ENCODE measurements around the gene MMADHC.

The MMADHC gene

DNA sequence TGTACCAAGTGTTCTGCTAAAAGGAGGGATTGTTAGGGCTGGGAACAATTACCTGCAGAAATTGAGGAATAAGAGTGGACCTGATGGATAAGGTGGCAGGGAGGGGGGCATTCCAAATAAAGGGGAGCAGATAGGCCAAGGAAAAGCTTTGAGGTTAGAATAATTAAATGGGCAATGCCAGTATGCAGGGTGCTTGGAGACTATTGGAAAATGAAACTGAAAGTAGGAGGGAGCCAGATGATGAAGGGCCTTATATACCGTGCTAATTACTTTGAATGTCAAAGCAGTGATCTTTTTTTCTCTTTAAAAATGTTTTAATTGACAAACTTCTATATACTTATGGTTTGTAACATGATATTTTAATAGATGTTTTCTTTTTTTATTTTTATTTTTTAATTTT is 42.9 kb downstream of the MMADHC start:
- DNase-seq: no peak

DNA sequence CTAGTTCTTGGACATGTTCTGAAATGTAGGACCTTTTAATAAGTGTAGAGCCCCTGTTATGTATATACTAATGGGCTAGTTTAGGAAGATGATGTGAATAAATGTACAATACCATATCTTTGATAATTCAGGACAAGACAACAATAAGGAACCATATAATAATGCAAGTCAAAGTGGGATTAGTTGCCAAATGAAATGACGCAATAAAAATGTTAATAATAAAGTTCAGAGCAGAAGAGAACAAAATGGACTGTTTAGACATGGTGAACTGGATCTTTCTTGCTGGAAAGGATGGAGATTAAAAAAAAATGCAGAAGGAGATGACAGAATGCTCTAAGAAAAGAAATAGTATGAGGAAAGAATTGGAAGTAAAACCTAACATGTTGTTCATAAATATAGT is 43.7 kb downstream of the MMADHC start:
- DNase-seq: no peak

DNA sequence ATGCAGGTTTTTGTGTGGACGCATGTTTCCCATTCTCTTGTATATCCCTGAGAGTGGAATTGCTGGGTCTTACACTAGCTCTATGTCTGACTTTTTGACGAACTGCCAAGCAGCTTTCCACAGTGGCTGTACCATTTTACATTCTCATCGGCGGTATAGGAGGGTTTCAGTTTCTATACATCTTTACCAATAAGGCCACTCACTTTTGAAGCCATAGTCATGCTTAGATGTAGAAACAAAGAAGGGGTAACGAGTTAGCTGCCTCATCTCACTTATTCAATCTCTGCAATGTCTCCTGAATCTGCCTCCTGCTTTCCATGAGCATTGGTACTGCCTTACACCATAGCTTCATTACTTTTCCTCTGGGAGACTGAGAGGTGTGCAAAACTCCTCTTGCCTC is 47.4 kb downstream of the MMADHC start:
- DNase-seq: no peak

DNA sequence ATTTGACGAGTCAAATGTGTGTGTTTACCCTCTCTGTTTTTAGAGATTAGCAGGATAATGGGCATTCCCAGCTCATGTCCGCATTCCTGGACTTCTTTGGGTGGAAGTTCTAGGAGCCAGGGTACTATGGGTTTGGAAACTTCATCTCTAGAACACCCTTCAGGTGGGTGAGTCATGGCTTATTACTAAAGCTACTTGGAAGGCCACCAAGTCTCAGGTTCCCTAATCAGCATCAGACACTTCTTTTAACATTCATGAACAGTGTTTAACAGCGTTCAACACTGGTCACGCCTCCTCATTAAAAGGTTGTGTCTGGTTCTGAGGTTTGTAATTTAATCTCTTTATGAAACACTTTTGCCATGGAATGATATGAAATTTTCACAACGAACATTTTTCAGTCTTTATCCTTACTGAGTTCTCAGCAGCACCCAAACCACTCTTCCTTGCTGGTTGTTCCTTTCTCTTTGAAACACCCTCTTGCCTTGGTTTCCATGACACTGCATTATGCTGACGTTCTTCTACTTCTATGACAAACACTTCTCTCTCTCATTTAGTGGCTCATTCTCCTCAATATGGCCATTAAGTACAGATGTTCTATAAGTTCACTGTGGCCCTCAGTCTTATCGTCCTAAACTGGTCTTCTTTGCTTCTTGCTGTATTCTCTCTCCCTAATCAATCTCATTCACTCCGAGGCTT is 49.3 kb downstream of the MMADHC start:
- no peak for DNase-seq

DNA sequence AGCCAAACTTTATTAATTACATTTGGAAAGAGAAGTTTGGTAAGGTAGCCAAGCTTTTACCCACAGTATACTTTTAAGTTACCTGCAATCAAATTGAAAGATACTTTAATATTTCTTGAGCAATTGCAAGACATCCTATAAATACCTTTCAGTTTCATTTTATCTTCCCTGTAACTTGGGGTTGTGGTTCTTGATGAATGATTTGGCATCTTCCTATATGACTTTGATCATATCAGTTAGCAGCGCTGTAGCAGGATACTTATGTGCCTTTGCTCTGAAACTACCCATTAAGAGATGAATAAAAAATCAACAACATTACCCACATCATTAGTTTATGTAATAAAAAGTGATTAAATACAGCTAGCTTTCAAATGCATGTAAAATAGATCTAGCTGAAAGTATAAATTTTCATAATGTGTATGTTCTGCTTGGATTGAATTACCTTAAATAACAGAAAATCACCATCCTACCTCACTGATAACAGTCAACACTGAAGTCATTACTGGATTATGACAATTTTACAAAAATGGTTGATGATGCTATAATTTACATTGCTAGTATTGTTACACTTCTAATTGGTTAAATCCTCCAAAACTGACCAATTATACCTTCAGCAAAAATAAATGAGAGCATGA is 50.4 kb downstream of the MMADHC start:
- no peak for DNase-seq

DNA sequence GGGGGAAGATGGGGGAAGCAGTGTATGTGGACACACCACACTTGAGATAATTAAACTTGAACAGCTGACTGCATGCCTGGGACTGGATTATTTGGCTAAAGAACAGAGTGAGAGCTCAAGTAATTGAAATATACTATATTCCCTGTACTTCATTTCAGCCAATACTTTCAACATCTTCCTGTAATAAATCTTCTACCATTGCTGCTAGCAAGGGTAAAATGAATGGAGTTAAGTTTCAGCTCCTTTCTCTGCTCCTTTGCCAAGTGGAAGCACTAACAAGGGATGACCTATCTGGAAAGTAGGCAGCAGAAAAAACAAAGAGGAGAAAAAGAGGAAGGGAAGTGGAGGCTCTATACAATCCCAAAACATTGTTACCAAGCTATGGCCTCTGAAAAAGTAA is 50.9 kb downstream of the MMADHC start:
- no peak for DNase-seq

DNA sequence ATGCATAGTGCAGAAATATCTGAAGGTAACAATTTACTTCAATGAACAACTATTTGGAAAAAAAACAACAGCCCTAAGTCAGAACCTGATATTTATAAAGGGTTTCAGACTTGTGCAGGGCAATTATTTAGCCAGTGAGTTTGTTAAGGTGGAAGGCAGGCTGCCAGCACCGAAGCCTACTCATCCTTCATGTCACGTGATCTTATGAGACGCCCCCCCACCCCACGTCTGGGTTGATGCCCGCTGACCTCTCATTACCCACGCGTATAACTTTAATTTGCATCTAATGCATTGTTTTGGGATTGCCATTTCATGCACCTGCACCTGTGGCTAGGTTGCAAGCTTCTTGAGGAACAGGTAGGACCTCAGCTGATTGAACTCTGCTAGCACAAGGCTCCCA is 52.9 kb downstream of the MMADHC start:
- DNase-seq: no peak

DNA sequence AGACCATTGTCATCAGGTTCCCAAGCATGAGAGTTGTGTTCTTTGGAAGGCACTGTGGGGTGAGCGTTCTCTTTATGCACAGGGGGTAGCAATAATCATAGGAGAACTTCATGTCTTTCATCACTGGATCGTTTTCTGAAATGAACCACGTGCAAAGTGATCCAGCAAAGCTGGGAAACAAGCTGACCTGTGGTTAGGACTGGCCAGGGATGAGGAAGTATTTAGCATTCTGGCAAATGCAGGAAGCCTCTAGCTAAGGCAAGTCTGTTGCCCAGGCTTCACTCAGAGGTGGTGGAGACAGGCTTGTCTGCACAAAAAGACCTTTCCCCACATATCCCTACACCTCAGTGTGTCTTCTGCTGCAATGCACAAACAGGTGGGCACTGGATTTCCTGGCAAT is 58.6 kb downstream of the MMADHC start:
- no peak for DNase-seq

DNA sequence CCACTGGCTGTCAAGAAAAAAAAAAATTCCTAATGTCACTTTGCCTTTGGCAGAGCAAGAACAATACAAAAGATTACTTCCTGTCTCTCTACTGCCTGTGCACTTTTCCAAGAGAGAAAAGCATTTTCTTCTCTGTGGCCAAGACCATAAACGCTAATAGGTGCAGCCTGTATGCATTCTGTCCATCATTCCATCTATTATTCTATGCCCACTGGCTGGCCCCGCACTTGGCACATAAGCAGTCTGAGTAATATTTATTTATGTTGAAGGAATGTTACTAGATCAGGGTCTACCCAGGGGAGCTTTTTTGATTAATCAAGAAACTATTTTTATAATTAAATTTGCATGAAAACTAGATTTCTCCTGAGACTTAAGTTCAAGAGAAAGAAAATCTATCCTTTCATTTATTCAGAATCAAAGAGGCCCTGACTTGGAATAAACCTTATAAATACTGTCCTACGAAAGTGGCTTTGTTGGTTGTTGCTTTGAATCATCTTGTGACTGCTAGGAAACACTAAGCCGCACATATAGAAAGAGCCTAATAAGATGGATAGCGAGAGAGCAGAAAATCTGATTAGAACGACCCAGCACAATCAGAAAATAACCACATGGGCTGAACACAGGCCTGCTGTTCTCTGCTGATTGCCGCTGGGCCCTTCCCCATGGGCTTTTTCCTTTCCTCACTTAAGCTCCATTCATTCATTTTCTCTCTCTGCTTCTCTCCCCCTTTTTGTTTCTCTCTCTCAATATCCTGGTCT is 59.4 kb downstream of the MMADHC start:
- no peak for DNase-seq

DNA sequence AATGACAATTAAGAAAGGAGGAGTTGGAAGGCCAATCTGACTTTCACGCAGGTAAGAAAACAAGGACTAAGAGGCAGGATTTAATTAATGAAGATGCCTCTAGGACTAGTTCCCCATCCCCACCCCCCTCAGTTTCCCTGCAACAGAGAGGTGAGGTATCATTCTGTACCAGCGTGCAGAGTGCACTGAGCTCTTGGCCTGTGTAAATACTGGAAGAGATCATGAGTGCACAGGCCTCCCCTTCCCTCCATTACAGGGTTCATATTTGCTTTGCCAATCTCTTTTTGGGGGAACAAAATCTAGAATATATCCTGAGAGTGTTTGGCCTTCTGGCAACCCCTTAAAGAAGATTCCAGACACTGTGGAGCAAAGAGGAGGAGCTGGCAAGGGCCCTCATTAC is 60.9 kb downstream of the MMADHC start:
- no peak for DNase-seq

DNA sequence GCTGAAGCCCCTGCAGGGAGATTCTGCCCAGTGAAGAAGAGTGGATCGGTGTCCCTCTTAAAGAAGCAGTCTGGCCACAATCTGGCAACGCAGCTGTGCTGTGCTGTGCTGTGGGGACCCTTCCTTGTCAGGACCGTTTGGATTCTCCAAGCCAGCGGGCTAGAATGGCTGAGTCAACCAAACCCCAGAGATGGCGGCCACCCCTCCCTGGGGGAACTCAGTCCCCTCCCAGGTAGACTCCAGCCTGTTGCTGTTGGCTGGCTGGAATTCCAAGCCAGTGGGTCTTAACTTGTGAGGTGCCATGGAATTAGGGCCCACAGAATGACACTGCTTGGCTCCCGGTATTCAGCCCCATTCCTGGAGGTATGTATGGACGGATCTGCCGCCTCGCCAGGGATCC is 62.3 kb downstream of the MMADHC start:
- no peak for DNase-seq
